Astrocyte of the hippocampus (primary cell): ENCODE measurements around the gene WNT3.
"Not testable (repeated sequence)": the region's sequence is repeated elsewhere in the genome, so short reads cannot be mapped to it uniquely, and the experiment has no call there.

Source experiments
- DNase-seq: peaks from one replicate; pipeline ENCODE4 v3.0.0; 2011; ENCODE audit warnings: low read depth, low spot score

WNT3 gene

GRCh38 chr17:46818316-46818928 lies at the start of gene WNT3:
TSS of gene WNT3 (minus strand) at chr17:46818692. CDS start at chr17:46818597, 95 bp downstream.
- no peak for DNase-seq

GRCh38 chr17:46866747-46867146 lies 48.3 kb upstream of the WNT3 start:
- DNase-seq: no peak

- no peak for DNase-seq
These were observed 47.8 kb upstream of the WNT3 start for GRCh38 chr17:46866325-46866724.

- peak; percentile 50 for DNase-seq
These were observed 46.6 kb upstream of the WNT3 start for GRCh38 chr17:46865100-46865499.

- DNase-seq: no peak
These were observed 45.1 kb upstream of the WNT3 start for GRCh38 chr17:46863383-46864121.

GRCh38 chr17:46862949-46863348 lies 44.5 kb upstream of the WNT3 start:
- no peak for DNase-seq

- DNase-seq: no peak
These were observed 41.5 kb upstream of the WNT3 start for GRCh38 chr17:46859996-46860395.

GRCh38 chr17:46857600-46857999 lies 39.1 kb upstream of the WNT3 start:
- no peak for DNase-seq

- no peak for DNase-seq
These were observed 36.5 kb upstream of the WNT3 start for GRCh38 chr17:46854948-46855347.

GRCh38 chr17:46854515-46854914 lies 36.0 kb upstream of the WNT3 start:
- DNase-seq: no peak

GRCh38 chr17:46853896-46854444 lies 35.5 kb upstream of the WNT3 start:
- DNase-seq: no peak

GRCh38 chr17:46851029-46851741 lies 32.7 kb upstream of the WNT3 start, which contains the start of gene WNT9B:
TSS of gene WNT9B (plus strand) at chr17:46851583. CDS start at chr17:46851639, 56 bp downstream.
- DNase-seq: peak; percentile 53

- DNase-seq: no peak
These were observed 32.2 kb upstream of the WNT3 start for GRCh38 chr17:46850688-46851028.

- DNase-seq: no peak
These were observed 30.0 kb upstream of the WNT3 start for GRCh38 chr17:46848534-46848933.

GRCh38 chr17:46847204-46848191 lies 29.0 kb upstream of the WNT3 start:
- no peak for DNase-seq

GRCh38 chr17:46842835-46843234 lies 24.3 kb upstream of the WNT3 start:
- DNase-seq: no peak

- DNase-seq: peak; percentile 46
These were observed 23.3 kb upstream of the WNT3 start for GRCh38 chr17:46841561-46842379.

GRCh38 chr17:46840596-46840995 lies 22.1 kb upstream of the WNT3 start:
- DNase-seq: not testable (repeated sequence)

- DNase-seq: no peak
These were observed 20.7 kb upstream of the WNT3 start for GRCh38 chr17:46839211-46839610.

- DNase-seq: no peak
These were observed 19.0 kb upstream of the WNT3 start for GRCh38 chr17:46837521-46837920.
